ENCODE data around the gene NTNG1. TPM values are rescaled to one million over a fixed set of nuclear protein-coding genes. Genes with fewer than 3 reads are reported as not detected.
"Not testable (repeated sequence)": the region's sequence is repeated elsewhere in the genome, so short reads cannot be mapped to it uniquely, and the experiment has no call there.

NTNG1 gene
- total RNA-seq, 1 donor from 2014 or later, result 2.2 TPM

DNA sequence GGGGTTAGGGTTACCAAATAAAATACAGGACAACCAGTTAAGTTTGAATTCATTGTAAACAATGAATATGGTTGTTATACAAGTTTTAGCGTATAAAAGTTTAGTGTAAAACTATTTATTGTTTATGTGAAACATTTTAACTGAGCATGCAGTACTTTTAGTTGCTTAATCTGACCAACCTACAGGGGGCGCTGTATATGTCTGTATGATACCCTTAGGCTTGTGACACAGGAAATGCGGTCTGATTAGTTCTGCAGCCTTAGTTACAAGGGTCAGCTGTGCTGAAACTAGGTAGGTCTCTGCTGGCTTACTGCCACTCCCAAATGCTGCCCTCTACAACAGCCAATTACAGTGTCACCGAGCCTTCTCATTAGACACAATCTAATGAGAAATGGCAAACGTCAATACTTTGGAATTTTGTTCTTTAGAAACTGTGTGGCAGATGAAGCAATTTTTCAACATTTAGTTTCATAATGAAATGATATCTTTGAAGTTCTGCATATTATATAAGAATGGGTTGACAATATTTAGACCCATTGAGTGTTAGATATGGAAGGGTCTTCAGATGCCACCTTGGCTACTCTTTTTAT is 56.2 kb downstream of the NTNG1 start:
- DNase-seq (ENCODE audit: low spot score), result no peak

- DNase-seq (ENCODE audit: low spot score), result peak; percentile 7
Observed at GRCh38 chr1:107198561-107198960, 57.7 kb downstream of the NTNG1 start.

DNA sequence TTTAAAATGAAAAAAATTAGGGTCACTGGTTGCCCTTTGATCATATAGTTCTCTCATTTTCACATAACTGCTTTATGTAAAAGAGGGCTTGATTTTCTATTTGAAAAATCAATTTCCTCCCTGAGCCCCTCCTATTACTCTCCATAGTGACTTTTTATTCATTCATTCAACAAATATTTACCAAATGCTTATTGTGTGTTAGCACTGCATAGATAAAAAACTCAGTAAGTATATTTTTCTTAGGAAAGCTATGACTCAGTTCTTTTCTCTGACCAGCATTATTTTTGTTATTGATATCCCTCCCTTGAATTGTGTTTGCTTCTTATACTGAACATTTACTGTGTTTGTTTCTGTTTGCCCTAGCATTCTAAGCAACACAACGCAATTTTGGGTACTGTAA is 59.8 kb downstream of the NTNG1 start:
- DNase-seq (ENCODE audit: low spot score), result no peak

- DNase-seq (ENCODE audit: low spot score), result no peak
Observed at GRCh38 chr1:107202007-107202406, 61.2 kb downstream of the NTNG1 start.

DNA sequence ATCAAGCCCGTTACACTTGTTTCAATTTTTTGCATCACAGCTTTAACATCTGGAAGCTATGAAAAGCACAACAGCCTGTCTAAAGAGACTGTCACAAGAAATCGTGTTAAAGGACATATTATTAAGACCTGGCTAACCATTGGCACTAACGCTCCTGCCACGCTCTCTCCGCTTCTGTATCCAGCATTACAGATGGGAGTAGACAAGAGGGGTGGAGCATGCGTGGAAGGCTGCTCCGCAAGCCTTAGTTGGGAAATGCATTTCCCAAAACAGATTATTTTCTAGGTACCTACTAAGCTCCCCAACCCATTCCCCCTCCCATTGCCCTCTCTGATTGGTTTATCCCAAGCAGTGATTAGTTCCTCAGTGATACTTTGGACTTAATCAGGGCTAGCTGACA is 72.4 kb downstream of the NTNG1 start:
- DNase-seq (ENCODE audit: low spot score), result no peak

DNA sequence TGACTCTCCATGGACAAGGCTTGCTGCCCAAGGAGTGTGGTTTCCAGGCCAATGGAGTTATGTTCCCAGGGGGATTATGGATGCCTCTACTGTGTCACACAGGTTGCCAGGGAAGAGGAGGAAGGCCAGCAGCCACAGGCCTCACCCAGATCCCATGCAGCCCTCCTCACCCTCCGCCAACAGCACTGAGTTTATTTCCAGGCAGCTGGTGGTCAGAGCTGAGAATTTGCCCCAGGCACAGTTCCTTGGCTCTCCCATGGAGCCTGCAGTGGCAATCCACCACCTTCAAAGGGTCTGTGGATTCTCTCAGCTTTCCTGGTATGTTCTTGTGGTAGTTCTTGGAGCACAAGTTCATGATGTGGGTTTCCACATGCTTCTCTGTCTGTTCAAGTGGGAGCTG is 79.2 kb downstream of the NTNG1 start:
- DNase-seq (ENCODE audit: low spot score), result no peak

- DNase-seq (ENCODE audit: low spot score), result no peak
Observed at GRCh38 chr1:107225706-107226105, 84.9 kb downstream of the NTNG1 start.

- DNase-seq (ENCODE audit: low spot score), result no peak
Observed at GRCh38 chr1:107228704-107229371, 88.0 kb downstream of the NTNG1 start.

- DNase-seq (ENCODE audit: low spot score), result no peak
Observed at GRCh38 chr1:107229711-107230110, 88.9 kb downstream of the NTNG1 start.

DNA sequence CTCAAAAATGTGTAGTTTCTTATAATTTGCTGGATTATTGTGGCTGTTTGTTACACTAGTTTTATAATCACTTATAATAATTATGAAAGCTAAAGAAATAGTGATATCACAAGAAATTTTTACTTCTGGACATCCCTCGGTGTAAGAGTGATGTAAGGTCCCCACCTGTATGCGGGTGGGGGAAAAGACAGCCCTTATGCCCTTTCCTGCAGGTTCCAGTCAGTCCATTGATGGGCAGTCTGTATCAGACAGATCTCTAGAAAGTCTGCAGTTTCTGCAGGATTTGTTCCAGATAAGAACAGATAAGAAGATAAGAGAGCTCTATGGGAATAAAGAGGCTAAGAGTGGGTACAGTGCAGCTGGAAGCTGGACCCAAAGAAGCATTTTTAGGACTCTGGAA is 89.3 kb downstream of the NTNG1 start:
- no peak for DNase-seq (ENCODE audit: low spot score)

GRCh38 chr1:107231291-107231690 is 90.5 kb downstream of the NTNG1 start:
- DNase-seq (ENCODE audit: low spot score), result no peak

DNA sequence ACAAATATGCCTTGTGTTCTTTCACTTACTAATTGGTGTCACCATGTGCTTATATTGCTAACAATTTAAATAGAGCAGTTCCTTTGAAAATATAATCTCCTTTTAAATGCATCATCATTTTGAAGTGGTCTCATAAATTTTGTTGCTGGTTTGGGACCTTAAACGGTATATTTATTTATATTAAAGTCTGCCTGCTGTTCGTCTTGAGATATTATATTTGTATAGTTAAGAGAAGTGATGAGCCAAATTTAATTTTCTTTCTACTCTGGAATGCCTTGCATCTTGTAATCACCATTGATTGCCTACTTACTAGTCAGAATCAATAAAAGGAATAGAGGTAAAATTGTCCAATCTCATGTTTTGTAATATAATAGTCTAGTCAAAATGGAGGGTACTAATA is 91.6 kb downstream of the NTNG1 start:
- DNase-seq (ENCODE audit: low spot score), result no peak

GRCh38 chr1:107236760-107237159 is 95.9 kb downstream of the NTNG1 start:
- DNase-seq (ENCODE audit: low spot score), result not testable (repeated sequence)

DNA sequence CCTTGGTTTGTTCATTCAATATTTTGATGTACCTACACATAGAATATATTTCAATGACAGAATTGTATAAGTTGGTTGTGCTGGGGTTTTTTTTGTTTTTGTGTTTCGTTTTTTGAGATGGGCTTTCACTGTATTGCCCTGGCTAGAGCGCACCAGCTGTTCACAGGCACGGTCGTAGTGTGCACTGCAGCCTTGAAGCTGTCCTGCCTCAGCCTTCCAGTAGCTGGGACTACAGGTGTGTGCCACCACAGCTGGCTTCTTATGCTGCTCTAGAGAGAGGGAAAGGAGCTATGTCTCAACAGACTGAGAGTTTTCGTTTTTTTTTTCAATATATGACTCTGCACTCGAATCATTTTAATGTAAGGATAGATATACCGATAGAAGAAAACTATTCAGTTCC is 102.6 kb downstream of the NTNG1 start:
- no peak for DNase-seq (ENCODE audit: low spot score)

- DNase-seq (ENCODE audit: low spot score), result no peak
Observed at GRCh38 chr1:107244709-107245500, 104.1 kb downstream of the NTNG1 start.

GRCh38 chr1:107246775-107247345 is 106.0 kb downstream of the NTNG1 start:
- DNase-seq (ENCODE audit: low spot score), result no peak

DNA sequence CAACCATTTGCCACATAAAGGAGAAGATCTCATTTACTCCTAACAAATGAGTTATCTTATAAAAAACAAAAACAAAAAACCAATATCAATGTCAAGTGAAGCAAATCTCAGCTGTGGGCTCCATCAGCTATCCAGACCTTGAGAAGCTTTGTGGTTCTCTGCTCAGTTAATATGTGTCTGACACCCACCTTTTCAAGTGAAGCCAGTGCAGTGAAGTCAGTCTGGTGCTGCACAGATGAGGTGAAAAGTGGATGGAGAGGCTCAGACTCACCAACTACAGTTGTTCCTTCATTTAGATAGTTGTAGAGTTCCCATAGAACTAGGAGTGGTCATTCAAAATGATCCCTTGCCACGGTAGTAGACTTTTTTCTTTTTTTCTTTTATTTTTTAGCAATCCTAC is 106.8 kb downstream of the NTNG1 start:
- no peak for DNase-seq (ENCODE audit: low spot score)

DNA sequence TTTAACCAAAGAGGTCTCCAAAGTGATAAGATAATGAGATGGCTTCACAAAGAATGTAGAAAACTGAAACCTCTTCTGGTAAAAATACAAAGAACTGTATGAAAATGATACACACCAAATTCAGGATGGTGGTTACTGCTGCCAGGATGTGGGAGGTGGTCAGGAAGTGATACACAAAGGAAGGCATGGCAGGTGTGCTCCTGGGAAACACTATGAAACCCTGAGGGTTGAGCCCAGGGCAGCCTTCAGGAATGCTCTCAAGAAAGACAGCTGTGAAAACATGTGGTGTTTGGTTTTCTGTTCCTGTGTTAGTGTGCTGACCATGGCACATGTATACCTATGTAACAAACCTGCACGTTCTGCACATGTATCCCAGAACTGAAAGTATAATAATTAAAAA is 109.3 kb downstream of the NTNG1 start:
- DNase-seq (ENCODE audit: low spot score), result no peak

DNA sequence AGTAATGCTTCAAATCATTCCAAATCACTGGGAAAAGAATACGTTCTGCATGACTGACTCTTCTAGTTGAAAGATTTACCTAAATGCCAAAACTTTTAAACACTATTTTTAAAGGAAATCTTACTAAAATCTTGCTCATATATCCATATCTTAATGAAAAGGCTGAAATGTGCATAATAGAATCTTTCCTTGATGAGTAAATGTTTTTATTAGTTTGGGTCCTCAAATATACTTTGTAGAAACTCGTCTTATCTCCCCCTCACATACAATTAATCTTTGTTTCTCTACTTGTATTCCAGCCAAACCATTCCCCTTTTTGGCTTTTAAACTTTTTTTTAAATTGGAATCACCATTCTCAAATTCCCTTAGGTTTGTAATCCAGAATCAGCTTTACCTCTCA is 110.2 kb downstream of the NTNG1 start:
- no peak for DNase-seq (ENCODE audit: low spot score)

GRCh38 chr1:107251839-107252238 is 111.0 kb downstream of the NTNG1 start:
- no peak for DNase-seq (ENCODE audit: low spot score)

DNA sequence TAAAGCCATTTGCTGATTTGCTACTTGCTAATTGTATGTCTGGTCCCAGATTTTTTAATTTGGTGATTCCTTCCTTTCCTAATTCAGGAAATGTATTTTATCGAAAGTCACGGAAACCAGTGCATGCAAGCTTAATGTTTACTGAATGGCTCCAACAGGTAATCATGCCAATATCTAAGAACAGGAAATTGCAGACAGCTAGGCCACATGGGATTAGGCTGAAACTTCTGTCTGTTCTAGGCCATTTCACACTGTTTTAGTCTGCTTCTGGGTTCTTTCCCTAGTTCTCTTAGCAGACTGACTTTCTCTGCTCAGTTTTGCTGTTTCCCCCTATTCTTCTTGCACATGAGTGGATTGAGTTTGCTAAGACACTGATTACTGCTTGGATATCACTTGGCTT is 111.4 kb downstream of the NTNG1 start:
- no peak for DNase-seq (ENCODE audit: low spot score)

GRCh38 chr1:107254306-107254705 is 113.5 kb downstream of the NTNG1 start:
- DNase-seq (ENCODE audit: low spot score), result no peak

- DNase-seq (ENCODE audit: low spot score), result peak; percentile 43
Observed at GRCh38 chr1:107255469-107255868, 114.6 kb downstream of the NTNG1 start.
